T-cell (primary cell): Measurements from ENCODE around the gene CGNL1. TPM values are rescaled to one million over a fixed set of nuclear protein-coding genes. Genes with fewer than 3 reads are reported as not detected.

ENCODE experiments used
- ATAC-seq, 4 experiments: fragments of 200-7000 bp in 3 of 4; fragments of 150-1000 bp in 1 of 4; cut with Tn5 transposase; replicated peaks in 1 of 4; 1 replicate in 3 of 4; 2 replicates in 1 of 4; pipeline ENCODE4 v1.10.0; 2021; ENCODE audit warnings: moderate library complexity in 3 of 4, mild to moderate bottlenecking in 2 of 4, moderate number of reproducible peaks in 1 of 4
- CTCF ChIA-PET, 2 donors: fragments of 300-600 bp; sonication (Branson Sonifier 250); formaldehyde crosslinking; loops; one replicate each; lab custom pipeline; 2022; ENCODE audit warnings: antibody characterized with exemption in 2 of 2; lab: Charles Lee
- POLR2A ChIA-PET, 2 donors: fragments of 300-600 bp; sonication (Branson Sonifier 250); formaldehyde crosslinking; loops; one replicate each; lab custom pipeline; 2022; ENCODE audit warnings: antibody characterized with exemption in 2 of 2; lab: Charles Lee
- DNase-seq, 35 experiments: peaks; one replicate each; pipeline versions ENCODE4 v3.0.0 to v3.0.0-alpha.2; 2013 to 2023
- H3K27ac ChIP-seq: one replicate; pipeline ENCODE4 v1.5.1; 2013; ENCODE audit warnings: low read length
- H3K27me3 ChIP-seq, 2 experiments: replicated peaks in 1 of 2; 1 replicate in 1 of 2; 2 replicates in 1 of 2; pipeline versions ENCODE4 v1.6.1 to v1.7.0; 2013; ENCODE audit warnings: low read length in 1 of 2, mixed read lengths in 1 of 2; ENCODE audit not compliant: control insufficient read depth in 2 of 2, insufficient read depth in 2 of 2; ENCODE audit errors: extremely low read depth in 1 of 2
- H3K36me3 ChIP-seq, 2 donors: 1 replicate in 1 of 2; 2 replicates in 1 of 2; pipeline versions ENCODE4 v1.6.1 to v1.7.0; 2013; ENCODE audit warnings: low read length in 1 of 2; ENCODE audit not compliant: control insufficient read depth in 2 of 2, insufficient read depth in 1 of 2; ENCODE audit errors: extremely low read depth in 1 of 2
- H3K4me1 ChIP-seq, 2 experiments: 1 replicate in 1 of 2; 2 replicates in 1 of 2; pipeline versions ENCODE4 v1.6.1 to v1.7.0; 2013; ENCODE audit warnings: low read length in 2 of 2, mixed read lengths in 1 of 2; ENCODE audit not compliant: insufficient read depth in 2 of 2, control insufficient read depth in 1 of 2; ENCODE audit errors: extremely low read depth in 1 of 2
- H3K4me3 ChIP-seq, 2 donors: 1 replicate in 1 of 2; 2 replicates in 1 of 2; pipeline versions ENCODE4 v1.5.1 to v1.7.0; 2013; ENCODE audit warnings: mild to moderate bottlenecking in 2 of 2, low read length in 1 of 2, moderate library complexity in 1 of 2; ENCODE audit not compliant: control insufficient read depth in 1 of 2; ENCODE audit errors: extremely low read depth in 1 of 2
- H3K9me3 ChIP-seq: 2 replicates; pipeline ENCODE4 v1.7.0; 2013
- H3K27ac Mint-ChIP-seq, 2 donors: one replicate each; pipeline ENCODE4 v1.8.0; 2020 to 2021; ENCODE audit warnings: mild to moderate bottlenecking in 2 of 2, mixed read lengths in 2 of 2
- H3K27me3 Mint-ChIP-seq, 2 donors: one replicate each; pipeline ENCODE4 v1.8.0; 2021 to 2022; ENCODE audit warnings: mixed read lengths in 2 of 2
- H3K36me3 Mint-ChIP-seq: one replicate; pipeline ENCODE4 v1.8.0; 2021; ENCODE audit warnings: mixed read lengths
- H3K4me1 Mint-ChIP-seq, 3 donors: one replicate each; pipeline ENCODE4 v1.8.0; 2020 to 2022; ENCODE audit warnings: mixed read lengths in 3 of 3, mild to moderate bottlenecking in 1 of 3
- H3K4me3 Mint-ChIP-seq, 3 donors: one replicate each; pipeline ENCODE4 v1.8.0; 2020 to 2022; ENCODE audit warnings: mild to moderate bottlenecking in 3 of 3, mixed read lengths in 3 of 3, moderate library complexity in 3 of 3
- H3K9me3 Mint-ChIP-seq, 3 donors: one replicate each; pipeline ENCODE4 v1.8.0; 2020 to 2022; ENCODE audit warnings: mixed read lengths in 3 of 3
- WGBS: methylation state at CpG from one replicate; pipeline ENCODE4 v1.1.5; 2013; ENCODE audit warnings: missing lambda C conversion rate; ENCODE audit not compliant: insufficient coverage; 5-methylcytosine and 5-hydroxymethylcytosine counted together
- total RNA-seq, 35 experiments: library from RNA in 6 of 35; stranded (reverse) in 6 of 35; fragments of 120-200 nt in 1 of 35; gene quantifications; one replicate each; pipeline versions ENCODE4 v1.2.1 to v1.2.4 and lab custom pipeline; 2013 to 2026

CGNL1 gene
- total RNA-seq, 5 donors from 2014 or later (not counting 1 experiment from before 2014, with no cell fraction given) = 0.13 to 0.18 (median 0.16) TPM; not detected in 2

GRCh38 chr15:57391537-57391936 lies 15.2 kb downstream of the CGNL1 start:
- ChIA-PET CTCF (no interaction called here), POLR2A (no interaction called here)
- H3K4me3 ChIP-seq = no peak overlapping the region
- H3K9me3 ChIP-seq = no peaks in the 10 kb centered on the region
- ATAC-seq = no peak
- 67% methylated on average over 1 of the region's 2 CpGs for WGBS
- Mint-ChIP-seq H3K36me3 (no peaks in the 10 kb centered on the region), H3K4me3 (no peak overlapping the region), H3K9me3 (no peaks in the 10 kb centered on the region), H3K27me3 (peaks cover 3 to 6% of the 10 kb centered on the region in 2 donors), H3K27ac (no peak overlapping the region), H3K4me1 (no peaks in the 10 kb centered on the region)
- no peaks in the 10 kb centered on the region for H3K27me3 ChIP-seq
- DNase-seq = no peak
- H3K27ac ChIP-seq = no peak overlapping the region
- H3K36me3 ChIP-seq = no peaks in the 10 kb centered on the region
- no peaks in the 10 kb centered on the region for H3K4me1 ChIP-seq

GRCh38 chr15:57393061-57393460 lies 16.8 kb downstream of the CGNL1 start:
- no CpG with 5 or more reads among the region's 2 CpGs for WGBS
- H3K27ac ChIP-seq = no peak overlapping the region
- H3K4me3 ChIP-seq = no peak overlapping the region
- Mint-ChIP-seq H3K27me3 (peaks cover 0 to 14% of the 10 kb centered on the region in 2 donors), H3K4me1 (no peaks in the 10 kb centered on the region), H3K27ac (no peak overlapping the region), H3K4me3 (no peak overlapping the region), H3K36me3 (no peaks in the 10 kb centered on the region), H3K9me3 (no peaks in the 10 kb centered on the region)
- H3K27me3 ChIP-seq = peaks cover 0 to 5% of the 10 kb centered on the region in 2 experiments
- ChIA-PET POLR2A (no interaction called here), CTCF (no interaction called here)
- ATAC-seq (no peak), DNase-seq (no peak)
- no peaks in the 10 kb centered on the region for H3K9me3 ChIP-seq
- H3K4me1 ChIP-seq = no peaks in the 10 kb centered on the region
- H3K36me3 ChIP-seq = no peaks in the 10 kb centered on the region

GRCh38 chr15:57395292-57395691 lies 19.0 kb downstream of the CGNL1 start:
- H3K9me3 Mint-ChIP-seq = no peaks in the 10 kb centered on the region
- H3K36me3 Mint-ChIP-seq = no peaks in the 10 kb centered on the region
- POLR2A ChIA-PET = no interaction called here
- peaks cover 3 to 10% of the 10 kb centered on the region in 2 donors for H3K27me3 Mint-ChIP-seq
- Histone ChIP-seq H3K4me3 (no peak overlapping the region), H3K4me1 (no peaks in the 10 kb centered on the region), H3K27me3 (peaks cover 0 to 8% of the 10 kb centered on the region in 2 experiments), H3K36me3 (no peaks in the 10 kb centered on the region), H3K27ac (no peak overlapping the region), H3K9me3 (no peaks in the 10 kb centered on the region)
- CTCF ChIA-PET = no interaction called here
- 70% methylated on average over 3 of the region's 6 CpGs for WGBS
- DNase-seq (no peak), ATAC-seq (no peak)
- no peaks in the 10 kb centered on the region for H3K4me1 Mint-ChIP-seq
- H3K4me3 Mint-ChIP-seq = no peak overlapping the region
- H3K27ac Mint-ChIP-seq = no peak overlapping the region

- DNase-seq (no peak), ATAC-seq (no peak)
- ChIA-PET CTCF (no interaction called here), POLR2A (no interaction called here)
- peaks cover 3 to 10% of the 10 kb centered on the region in 2 donors for H3K27me3 Mint-ChIP-seq
- no peaks in the 10 kb centered on the region for H3K36me3 ChIP-seq
- H3K4me1 Mint-ChIP-seq = no peaks in the 10 kb centered on the region
- no peaks in the 10 kb centered on the region for H3K9me3 Mint-ChIP-seq
- WGBS = no CpG with 5 or more reads among the region's 6 CpGs
- H3K36me3 Mint-ChIP-seq = no peaks in the 10 kb centered on the region
- no peaks in the 10 kb centered on the region for H3K4me1 ChIP-seq
- no peak overlapping the region for H3K4me3 Mint-ChIP-seq
- H3K4me3 ChIP-seq = no peak overlapping the region
- H3K27ac Mint-ChIP-seq = no peak overlapping the region
- peaks cover 0 to 10% of the 10 kb centered on the region in 2 experiments for H3K27me3 ChIP-seq
- no peaks in the 10 kb centered on the region for H3K9me3 ChIP-seq
- H3K27ac ChIP-seq = no peak overlapping the region
These were observed 22.0 kb downstream of the CGNL1 start for GRCh38 chr15:57398336-57398735.

GRCh38 chr15:57401546-57401945 lies 25.2 kb downstream of the CGNL1 start:
- no CpG with 5 or more reads among the region's 1 CpG for WGBS
- H3K4me1 Mint-ChIP-seq = no peaks in the 10 kb centered on the region
- DNase-seq (no peak), ATAC-seq (no peak)
- no peaks in the 10 kb centered on the region for H3K36me3 Mint-ChIP-seq
- H3K27ac Mint-ChIP-seq = no peak overlapping the region
- Histone ChIP-seq H3K36me3 (no peaks in the 10 kb centered on the region), H3K4me3 (no peak overlapping the region), H3K27ac (no peak overlapping the region), H3K27me3 (peaks cover 0 to 15% of the 10 kb centered on the region in 2 experiments), H3K9me3 (no peaks in the 10 kb centered on the region), H3K4me1 (no peaks in the 10 kb centered on the region)
- CTCF ChIA-PET = no interaction called here
- no peak overlapping the region for H3K4me3 Mint-ChIP-seq
- peaks cover 9 to 12% of the 10 kb centered on the region in 2 donors for H3K27me3 Mint-ChIP-seq
- H3K9me3 Mint-ChIP-seq = no peaks in the 10 kb centered on the region
- POLR2A ChIA-PET = no interaction called here

- no peak overlapping the region for H3K27ac ChIP-seq
- DNase-seq (no peak), ATAC-seq (no peak)
- Mint-ChIP-seq H3K36me3 (no peaks in the 10 kb centered on the region), H3K4me1 (no peaks in the 10 kb centered on the region), H3K9me3 (no peaks in the 10 kb centered on the region), H3K27me3 (peaks cover 4 to 9% of the 10 kb centered on the region in 2 donors), H3K4me3 (no peak overlapping the region), H3K27ac (no peak overlapping the region)
- H3K4me1 ChIP-seq = no peaks in the 10 kb centered on the region
- peaks cover 0 to 13% of the 10 kb centered on the region in 2 experiments for H3K27me3 ChIP-seq
- WGBS = 75% methylated on average over 1 of the region's 4 CpGs
- H3K9me3 ChIP-seq = no peaks in the 10 kb centered on the region
- ChIA-PET CTCF (no interaction called here), POLR2A (no interaction called here)
- no peak overlapping the region for H3K4me3 ChIP-seq
- no peaks in the 10 kb centered on the region for H3K36me3 ChIP-seq
These were observed 26.7 kb downstream of the CGNL1 start for GRCh38 chr15:57403017-57403416.
